NCI-H345 (cell line): ENCODE measurements around the gene CCDC73.
"Not testable (repeated sequence)": the region's sequence is repeated elsewhere in the genome, so short reads cannot be mapped to it uniquely, and the experiment has no call there.

Source experiments
- DNase-seq: peaks from one replicate; lab custom pipeline; 2025; lab: John Stamatoyannopoulos, UW

Gene CCDC73

DNA sequence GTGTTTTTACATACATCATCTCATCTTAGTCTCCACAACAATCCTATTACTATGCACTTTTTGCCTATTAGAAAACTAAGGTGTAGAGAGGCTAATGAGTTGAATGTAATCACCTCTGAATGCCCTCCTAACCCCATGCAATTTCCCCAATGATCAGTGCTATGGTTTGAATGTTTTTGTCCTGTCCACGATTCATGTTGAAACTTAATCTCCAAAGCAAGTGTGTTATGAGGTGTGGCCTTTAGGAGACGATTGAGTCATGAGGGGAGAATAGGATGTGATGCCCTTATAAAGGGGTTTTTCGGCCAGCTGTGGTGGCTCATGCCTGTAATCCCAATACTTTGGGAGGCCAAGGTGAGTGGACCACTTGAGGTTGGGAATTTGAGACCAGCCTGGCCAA lies 2.0 kb upstream of the CCDC73 start:
- DNase-seq: no peak

DNA sequence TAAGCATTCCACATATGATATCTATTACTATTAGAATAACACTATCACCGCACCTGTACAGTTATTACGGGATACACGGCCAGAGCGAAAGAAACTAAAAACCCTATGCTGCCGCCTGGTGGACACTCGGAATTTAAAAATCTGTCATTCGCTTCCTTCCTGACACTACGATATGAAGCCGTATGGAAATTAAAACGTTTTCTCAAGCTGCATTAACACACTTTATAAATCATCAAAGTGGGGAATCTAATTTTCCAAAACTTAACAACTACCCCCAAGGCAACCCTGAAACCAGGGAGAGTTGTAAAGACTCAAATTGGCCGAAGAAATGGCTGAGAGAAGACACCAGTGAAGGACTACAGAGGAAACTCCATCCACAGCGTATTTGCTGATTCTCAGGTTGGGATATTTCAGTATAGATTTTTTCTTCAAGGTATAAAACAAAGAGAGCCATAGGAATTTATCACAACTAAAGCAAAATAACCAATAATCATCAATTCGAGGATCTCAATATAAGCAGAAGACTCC lies 1.4 kb downstream of the CCDC73 start:
- peak; percentile 64 for DNase-seq

DNA sequence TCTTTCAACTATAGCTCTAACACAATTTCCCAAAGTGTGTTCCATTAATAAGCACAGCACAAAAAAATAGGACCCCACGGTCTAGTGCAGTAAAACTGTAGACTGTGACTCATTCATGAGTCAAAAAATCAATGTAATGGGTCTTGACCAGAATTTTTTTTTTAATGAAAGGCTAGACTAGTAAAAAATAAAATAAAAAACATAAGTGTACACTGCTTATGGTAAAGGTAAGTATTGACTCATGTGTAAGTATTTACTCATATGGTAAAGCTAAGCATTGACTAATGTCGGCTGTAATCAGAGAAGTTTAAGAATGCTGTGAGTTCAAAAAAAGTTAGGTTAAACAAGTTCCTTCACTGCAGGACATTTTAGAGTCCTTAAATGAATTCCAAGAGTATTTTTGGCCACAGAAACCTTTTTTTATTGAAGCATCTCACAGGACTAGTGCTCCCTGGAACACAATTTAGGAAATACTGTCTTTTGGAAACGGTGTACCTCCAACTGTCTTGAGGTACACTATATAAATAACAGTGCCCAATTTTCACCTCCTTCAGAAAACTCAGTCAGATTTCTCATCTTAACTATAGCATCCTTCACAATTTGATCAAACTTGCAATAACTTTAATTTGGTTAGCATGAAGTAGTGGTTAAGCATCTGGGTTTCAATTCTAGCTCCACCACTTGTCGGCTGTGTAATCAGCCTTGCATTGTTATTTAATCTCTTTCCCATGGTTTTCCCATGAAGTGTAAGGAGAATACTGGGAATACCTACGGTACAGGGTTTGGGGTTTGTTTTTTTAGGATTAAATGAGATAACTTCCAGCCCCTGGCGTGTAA lies 2.1 kb downstream of the CCDC73 start:
- no peak for DNase-seq

DNA sequence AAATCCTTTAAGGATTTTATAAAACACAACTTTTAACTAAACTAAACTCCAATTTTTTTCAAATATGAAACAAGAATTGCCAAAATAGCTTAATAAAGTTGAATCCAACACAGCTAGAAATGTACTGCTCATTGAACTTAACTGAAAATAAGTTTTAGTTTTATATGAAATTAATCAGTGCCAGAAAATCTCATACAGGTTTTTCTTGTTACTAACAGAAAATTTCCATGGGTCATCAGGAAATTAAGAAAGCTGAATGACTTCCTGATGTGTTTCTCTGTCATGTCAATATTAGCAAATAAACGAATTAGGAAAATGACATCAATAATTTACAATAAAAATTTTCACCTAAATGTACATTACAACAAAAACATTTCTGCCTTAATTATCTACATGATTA lies 3.5 kb downstream of the CCDC73 start:
- DNase-seq: no peak

DNA sequence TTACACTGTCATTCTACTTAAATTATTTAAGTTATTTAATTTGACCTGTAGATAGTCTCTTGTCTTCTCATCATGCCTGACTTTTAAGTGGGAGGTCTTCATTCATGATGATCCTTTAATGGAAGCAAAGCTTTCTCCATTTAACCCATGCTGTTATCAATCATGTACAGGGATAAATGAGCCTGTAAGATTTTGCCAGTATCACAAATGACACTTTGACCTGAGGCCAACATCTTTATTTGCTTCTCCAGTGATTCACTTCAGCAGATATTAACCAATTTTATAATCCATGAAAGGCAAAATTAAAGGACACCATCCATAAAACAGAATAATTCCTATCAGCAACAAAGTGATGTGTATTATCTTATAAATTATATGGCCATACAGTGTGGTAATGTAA lies 7.7 kb downstream of the CCDC73 start:
- DNase-seq: no peak

DNA sequence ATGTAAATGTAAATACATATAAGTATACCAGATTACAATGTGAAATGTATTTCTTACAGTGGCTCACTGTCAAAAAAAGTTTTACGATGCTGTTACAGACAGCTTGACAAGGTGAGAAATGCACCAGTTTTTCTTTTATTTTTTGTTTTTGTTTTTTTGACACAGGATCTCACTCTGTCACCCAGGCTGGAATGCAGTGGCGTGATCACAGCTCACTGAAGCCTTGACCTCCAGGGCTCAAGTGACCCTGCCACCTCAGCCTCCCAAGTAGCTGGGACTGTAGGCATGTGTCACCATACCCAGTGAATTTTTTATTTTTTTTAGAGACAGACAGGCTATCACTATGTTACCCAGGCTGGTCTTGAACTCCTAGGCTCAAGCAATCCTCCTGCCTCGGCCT lies 9.2 kb downstream of the CCDC73 start:
- DNase-seq: no peak

DNA sequence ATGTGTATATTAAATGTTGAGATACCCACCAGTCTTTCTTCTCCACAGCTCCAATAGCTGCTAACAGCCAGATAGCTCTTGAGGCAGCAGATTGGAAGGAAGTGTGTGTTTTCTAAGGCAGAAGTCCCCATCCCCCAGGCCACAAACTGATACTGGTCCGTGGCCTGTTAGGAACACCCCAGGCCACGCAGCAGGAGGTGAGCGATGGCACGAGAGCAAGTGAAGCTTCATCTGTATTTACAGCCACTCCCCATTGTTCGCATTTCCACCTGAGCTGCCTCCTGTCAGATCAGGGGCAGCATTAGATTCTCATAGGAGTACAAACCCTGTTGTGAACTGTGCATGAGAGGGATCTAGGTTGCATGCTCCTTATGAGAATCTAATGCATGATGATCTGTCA lies 12.7 kb downstream of the CCDC73 start:
- no peak for DNase-seq

DNA sequence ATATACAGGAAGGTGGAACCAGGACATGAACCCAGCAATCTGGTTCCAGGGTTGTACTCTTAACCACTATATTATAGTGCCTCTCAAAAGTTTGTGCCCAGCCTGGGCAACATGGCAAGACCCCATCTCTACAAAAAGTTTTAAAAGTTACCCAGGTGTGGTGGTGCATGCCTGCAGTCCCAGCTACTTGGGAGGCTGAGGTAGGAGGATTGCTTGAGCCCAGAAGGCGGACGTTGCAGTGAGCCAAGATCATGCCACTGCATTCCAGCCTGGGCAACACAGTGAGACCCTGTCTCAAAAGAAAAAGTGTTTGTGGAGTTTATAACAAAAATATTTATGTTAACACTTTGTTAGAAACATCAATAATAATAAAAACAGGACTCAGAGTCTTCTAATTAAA lies 13.6 kb downstream of the CCDC73 start:
- DNase-seq: not testable (repeated sequence)

DNA sequence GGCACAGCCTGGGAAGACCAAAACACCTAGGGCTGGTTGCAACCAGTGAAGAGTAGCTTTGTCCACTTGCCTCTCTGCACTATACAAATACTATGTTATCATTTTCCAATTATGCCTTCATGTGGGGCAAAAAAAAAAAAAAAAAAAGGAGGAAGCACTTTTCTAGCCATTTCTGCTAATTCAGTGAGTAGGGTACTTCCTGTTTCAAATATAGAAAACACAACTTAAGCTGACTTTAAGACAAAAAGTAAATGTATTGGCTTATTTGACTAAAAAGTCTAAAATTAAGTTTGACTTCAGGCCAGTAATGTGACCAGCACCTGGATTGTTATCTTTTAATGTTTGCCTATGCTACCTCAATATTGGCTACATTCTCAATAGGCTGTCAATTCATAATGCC lies 15.3 kb downstream of the CCDC73 start:
- DNase-seq: no peak

DNA sequence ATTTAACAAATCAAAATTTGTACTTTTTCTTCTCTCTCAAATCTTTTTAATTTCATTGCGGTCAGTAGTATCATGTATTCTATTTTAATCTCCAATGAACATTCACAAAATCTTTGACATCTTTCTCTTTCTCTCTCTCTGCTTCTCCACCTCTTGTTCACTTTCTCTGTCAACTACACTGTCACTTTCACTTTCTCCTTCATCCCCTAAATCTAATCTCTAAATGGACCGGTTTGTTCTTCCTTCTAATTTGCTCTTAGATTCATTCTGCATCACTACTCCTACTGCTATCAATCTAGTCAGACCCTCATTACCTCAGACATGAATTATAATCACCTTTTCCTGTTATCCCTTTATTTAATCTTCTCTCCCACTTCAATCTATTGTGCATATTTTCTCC lies 18.6 kb downstream of the CCDC73 start:
- no peak for DNase-seq

DNA sequence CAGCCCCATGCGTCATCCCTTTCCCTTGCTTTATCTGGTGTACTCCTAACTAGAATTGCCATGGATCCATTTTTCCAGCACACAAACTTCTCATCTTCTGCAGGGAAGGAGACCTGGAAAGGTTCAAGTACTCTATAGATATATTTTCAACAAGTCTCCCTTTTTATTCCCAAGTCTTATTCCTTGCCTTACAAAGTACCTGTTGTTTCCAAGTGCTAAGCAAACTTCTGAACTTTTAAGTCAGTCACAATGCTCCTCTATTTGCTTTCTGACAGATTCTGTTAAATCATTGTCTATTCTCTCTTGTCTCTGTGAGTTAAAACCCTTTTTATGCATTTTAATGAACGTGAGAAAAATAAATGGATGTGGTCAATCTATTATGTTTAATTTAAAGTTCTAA lies 20.4 kb downstream of the CCDC73 start:
- DNase-seq: no peak

DNA sequence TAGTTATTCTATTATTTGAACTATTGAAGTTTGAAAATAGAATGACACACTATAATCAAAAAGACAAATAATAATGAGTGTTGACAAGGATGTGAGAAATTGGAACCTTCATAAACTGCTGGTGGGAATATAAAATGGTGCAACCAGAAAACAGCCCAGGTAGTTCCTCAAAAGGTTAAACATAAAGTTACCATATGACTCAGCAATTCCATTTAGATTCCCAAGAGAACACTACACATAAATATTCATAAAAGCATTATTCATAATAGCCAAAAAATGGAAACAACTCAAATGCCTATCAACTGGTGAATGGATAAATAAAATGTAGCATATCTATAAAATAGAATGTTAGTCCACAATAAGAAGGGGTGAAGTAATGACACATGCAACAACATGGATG lies 21.7 kb downstream of the CCDC73 start:
- DNase-seq: no peak

DNA sequence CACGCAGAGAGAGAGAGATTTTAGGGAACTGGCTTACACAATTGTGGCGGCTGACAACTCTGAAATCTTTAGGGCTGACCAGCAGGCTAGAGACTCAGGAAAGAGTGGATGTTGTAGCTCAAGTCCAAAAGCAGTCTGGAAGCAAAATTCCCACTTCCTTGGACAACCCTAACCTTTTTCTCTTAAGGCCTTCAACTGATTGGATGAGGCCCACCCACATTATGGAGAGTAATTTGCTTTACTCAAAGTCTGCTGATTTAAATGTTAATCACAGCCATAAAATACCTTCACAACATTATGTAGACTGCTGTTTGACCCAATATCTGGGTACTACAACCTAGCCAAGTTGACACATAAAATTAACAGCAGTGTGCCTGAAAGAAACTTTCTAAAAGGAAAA lies 32.7 kb downstream of the CCDC73 start:
- not testable (repeated sequence) for DNase-seq

DNA sequence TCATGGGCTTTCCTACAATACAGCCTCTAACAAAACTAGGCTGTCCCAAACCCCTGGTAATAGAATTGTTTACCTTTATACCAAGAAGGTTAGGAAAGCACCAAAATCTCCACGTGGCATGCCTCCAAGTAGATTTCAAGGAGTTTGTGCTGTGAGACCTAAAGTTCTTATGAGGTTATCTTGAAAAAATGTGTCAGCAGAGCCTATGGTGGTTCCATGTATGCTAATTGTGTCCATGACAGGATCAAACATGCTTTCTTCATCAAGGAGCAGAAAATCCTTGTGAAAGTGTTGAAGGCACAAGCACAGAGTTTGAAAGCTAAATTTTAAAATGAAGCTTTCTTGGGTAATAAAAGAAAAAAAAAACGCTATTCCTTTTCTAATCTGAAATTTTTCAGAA lies 36.2 kb downstream of the CCDC73 start:
- no peak for DNase-seq

DNA sequence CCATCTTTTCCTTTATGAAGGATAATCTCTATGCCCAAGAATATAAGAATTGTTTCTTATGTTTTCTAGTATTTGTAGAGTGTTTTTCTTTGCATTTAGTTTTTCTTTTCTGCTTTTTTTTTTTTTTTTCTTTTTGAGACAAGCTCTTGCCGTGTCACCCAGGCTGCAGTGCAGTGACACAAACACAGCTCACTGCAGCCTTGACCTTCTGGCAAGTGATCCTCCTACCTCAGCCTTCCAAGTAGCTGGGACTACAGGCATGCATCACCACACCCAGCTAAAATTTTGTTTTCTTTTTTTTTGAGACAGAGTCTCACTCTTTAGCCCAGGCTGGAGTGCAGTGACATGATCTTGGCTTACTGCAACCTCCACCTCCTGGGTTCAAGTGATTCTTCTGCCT lies 41.3 kb downstream of the CCDC73 start:
- DNase-seq: not testable (repeated sequence)

DNA sequence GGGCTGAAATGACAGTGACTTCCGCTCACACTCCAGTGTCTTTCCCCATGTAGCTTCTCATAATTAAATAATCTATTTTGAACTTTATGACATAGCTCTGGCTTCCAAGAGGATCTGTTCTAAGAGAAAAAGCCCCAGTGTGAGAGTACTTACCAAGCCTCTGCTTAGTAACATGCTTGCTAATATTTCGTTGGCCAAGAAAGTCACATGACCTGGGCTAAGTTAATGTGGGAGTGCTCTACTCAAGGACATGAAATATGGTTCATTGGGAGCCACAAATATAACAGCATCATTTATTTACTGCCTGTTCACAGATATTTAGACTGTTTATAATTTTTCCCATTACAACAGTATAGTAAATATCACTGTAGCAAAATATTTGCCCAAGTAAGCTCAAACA lies 42.5 kb downstream of the CCDC73 start:
- DNase-seq: no peak

DNA sequence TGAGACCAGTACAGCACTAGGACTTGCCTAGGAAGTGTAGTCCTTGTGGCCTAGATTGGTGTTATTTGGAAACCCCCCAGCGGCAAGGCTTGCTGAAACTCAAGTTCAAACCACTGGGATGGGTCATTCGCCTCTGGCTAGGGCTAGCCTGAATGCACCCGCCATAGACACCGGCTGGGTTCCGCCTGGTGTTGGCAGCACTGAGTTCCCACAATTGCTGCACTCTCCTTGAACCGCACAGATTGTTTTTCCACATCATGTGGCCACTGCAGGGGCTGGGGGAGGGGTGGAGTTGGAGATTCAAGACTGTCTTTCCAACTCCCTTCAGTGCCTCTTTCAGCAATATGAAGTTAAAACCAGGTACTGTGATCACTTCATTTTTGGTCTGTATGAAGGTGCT lies 43.1 kb downstream of the CCDC73 start:
- no peak for DNase-seq

DNA sequence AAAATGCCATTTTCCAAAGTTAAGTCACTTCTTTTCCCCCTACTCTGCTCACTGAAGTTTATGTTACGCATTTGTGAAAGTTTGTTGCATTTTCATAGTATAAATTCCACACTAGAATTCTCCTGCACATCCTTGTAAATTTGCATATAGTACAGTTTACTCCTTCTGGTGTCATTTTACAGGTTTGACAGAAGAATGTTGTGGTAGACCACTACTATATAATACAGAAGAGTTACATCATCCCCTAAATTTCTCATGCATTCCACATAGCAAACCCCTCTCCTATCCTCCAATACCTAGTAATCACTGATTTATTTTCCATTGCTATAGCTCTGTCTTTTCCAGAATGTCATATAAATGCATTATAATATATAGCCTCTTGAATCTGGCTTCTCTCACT lies 64.5 kb downstream of the CCDC73 start:
- no peak for DNase-seq

DNA sequence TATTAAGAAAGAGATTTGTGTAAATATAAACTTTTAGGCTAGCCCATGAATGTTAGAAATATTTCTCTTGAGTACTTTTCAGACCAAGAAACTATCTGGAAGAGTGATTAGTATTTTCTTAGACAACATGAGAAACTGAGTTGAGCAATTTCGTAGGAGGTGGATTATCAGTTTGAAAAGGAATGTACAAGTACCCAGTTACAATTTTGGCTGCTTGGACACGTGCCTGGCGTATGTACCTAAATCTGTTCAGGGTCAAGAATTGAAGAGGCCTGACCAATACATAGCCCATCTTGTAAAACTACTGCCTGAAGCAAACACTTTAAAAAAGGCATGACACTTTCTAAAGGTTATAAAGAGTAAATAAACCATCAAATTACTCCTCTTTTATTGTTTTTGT lies 71.1 kb downstream of the CCDC73 start:
- DNase-seq: no peak

DNA sequence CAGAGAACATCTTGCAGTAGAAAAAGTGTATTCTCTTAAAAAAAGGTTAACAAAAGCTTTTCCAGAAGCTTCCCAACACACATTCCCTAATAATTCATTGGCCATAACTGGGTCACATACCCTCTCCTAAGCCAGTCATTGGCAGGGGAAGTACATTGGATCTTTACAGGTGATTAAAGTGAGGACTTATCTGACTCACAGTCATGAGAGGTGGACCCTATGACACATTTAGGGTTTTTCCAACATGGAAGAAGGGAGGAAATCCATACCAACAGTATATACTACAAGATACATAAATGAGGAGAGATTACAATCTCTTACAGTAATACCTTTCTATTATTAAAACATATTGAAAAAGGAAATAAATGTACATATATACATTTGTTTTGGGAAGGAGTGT lies 72.2 kb downstream of the CCDC73 start:
- no peak for DNase-seq

DNA sequence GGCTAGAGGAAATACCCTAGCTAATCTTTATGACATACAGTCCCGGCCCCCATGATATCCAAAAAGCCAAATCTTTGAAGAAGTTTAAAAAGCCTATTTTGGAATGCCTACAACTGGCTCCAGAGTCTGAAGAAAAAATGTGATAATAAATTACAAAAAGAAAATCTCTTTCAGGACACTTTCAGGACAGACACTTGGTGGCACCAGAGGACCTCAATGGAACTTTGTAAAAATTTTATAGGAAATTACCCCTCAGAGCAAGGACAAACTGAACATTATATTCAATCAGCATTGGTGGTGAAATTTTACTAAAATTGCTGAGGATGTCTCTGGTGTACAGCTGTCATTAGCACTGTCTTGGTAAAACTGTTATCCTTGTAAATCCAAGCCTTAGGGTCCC lies 81.0 kb downstream of the CCDC73 start:
- no peak for DNase-seq

DNA sequence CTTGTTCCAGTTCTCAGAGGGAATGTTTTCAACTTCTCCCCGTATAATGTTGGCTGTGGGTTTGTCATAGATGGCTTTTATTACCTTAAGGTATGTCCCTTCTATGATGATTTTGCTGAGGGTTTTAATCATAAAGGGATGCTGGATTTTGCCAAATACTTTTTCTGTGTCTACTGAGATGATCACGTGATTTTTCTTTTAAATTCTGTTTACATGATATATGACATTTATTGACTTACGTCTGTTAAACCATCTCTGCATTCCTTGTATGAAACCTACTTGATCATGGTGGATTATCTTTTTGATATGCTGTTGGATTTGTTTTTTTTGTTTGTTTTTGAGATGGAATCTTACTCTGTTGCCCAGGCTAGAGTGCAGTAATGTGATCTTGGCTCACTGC lies 85.5 kb downstream of the CCDC73 start:
- not testable (repeated sequence) for DNase-seq

DNA sequence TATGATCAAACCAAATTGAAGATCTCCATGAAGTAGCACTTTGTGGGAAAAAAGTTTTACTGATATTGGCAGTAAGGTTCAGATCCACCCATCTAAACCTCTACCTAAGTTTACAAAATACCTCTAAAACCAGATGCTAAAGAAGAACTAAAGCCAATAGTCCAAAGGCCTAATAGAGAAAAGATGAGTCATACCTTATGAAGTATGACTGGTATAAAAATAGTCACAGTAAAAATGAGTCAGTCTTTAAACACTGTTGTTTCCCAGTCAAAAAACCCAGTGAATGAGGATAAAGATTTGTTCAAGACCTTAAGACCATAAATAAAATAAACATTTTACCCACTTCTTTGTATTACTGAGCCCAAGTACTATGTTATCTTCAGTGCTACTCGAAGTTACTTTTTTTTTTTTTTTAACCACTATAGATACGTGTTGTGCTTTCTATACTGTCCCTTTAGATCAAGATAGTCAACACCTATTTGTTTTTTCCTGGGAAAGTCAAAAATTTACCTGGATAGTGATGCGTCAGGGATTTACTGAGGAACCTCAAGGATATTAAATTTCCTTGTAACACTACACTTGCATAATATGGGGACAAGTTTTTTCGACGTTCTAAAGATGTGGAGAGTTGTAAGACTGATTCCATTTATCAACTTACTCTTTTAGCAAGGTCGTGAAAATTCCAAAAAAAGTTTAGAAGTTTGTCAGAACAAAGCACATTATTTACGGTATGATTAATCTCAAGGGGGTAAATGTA lies 87.3 kb downstream of the CCDC73 start:
- DNase-seq: no peak
